Measurements from ENCODE around the gene PPP1R12B.
"Not testable (repeated sequence)": the region's sequence is repeated elsewhere in the genome, so short reads cannot be mapped to it uniquely, and the experiment has no call there.

Gene PPP1R12B

DNA sequence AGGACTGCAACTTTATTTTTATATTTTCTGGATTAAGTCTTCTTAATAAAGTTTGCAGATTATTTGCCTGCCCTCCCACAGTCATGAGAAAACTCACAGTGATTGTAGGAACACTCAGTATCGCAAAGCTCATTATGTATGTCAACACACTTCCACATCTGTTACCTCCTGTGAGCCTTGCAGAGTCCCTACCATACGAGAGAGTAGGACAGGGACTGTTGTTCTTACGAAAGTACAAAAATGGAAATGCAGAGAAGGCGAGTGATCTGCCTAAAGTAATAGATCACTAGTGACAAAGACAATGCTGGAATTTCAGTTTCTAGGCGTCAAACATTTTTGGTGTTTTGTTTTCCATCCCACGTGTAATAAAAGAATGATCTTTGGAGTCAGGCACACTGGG, 230.1 kb downstream of the PPP1R12B start:
- DNase-seq: no peak
- no peaks in the 10 kb centered on the region for H3K9me3 ChIP-seq (ENCODE audit: insufficient read depth, low read length, severe bottlenecking)
- H3K27me3 ChIP-seq (ENCODE audit: insufficient read depth, low read length, poor library complexity): no peaks in the 10 kb centered on the region
- peaks cover 12% of the 10 kb centered on the region; the same call in 1 of the 2 replicates for H3K36me3 ChIP-seq (ENCODE audit: insufficient read depth, low read length)
- H3K79me2 ChIP-seq (ENCODE audit: insufficient read depth, low read length): no peaks in the 10 kb centered on the region
- no peak overlapping the region for H3K9ac ChIP-seq (ENCODE audit: low read depth, low read length)
- TF ChIP-seq EZH2 (IDR thresholded peaks at IDR 0.05; ENCODE audit: borderline replicate concordance, low read depth, low read length, severe bottlenecking): no peak
- TF ChIP-seq, protein P1, sequence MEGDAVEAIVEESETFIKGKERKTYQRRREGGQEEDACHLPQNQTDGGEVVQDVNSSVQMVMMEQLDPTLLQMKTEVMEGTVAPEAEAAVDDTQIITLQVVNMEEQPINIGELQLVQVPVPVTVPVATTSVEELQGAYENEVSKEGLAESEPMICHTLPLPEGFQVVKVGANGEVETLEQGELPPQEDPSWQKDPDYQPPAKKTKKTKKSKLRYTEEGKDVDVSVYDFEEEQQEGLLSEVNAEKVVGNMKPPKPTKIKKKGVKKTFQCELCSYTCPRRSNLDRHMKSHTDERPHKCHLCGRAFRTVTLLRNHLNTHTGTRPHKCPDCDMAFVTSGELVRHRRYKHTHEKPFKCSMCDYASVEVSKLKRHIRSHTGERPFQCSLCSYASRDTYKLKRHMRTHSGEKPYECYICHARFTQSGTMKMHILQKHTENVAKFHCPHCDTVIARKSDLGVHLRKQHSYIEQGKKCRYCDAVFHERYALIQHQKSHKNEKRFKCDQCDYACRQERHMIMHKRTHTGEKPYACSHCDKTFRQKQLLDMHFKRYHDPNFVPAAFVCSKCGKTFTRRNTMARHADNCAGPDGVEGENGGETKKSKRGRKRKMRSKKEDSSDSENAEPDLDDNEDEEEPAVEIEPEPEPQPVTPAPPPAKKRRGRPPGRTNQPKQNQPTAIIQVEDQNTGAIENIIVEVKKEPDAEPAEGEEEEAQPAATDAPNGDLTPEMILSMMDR (IDR thresholded peaks at IDR 0.05; ENCODE audit: borderline replicate concordance, extremely low read depth, low read length, poor library complexity, severe bottlenecking): no peak
- no peak overlapping the region for H3K4me2 ChIP-seq (ENCODE audit: insufficient read depth, low read length)
- no peak overlapping the region for H3K4me3 ChIP-seq (ENCODE audit: low read depth in 1 of 2, low read length in 2 of 2)
- no peak overlapping the region for H2AFZ ChIP-seq (ENCODE audit: low read depth, low read length)
- no peaks in the 10 kb centered on the region for H4K20me1 ChIP-seq (ENCODE audit: insufficient read depth, low read length)
- ATAC-seq (ENCODE audit: insufficient read depth, low read depth): no peak
- H3K4me1 ChIP-seq (ENCODE audit: insufficient read depth, low read length): no peaks in the 10 kb centered on the region
- no peak overlapping the region for H3K27ac ChIP-seq (ENCODE audit: low read length)

DNA sequence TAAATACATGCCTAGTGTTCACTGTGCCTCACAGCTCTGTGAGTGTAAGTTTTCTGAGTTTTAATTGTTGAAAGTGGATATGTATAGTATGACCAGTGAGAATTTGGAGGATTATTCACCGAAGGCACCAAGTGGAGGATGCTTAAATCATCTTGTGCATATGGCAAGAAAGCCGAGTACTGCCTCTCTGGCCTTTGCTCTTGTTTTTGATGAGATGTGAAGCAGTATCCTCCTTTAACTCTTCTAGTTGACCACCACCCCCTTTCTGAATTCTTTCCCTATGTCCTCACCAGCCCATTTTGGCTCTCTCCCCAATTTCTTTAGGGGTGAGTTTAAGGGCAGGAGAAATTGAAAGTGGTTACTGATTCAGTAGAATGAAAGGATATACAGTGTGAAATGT, 231.3 kb downstream of the PPP1R12B start:
- Histone ChIP-seq H2AFZ (ENCODE audit: low read depth, low read length) (no peak overlapping the region), H3K4me3 (ENCODE audit: low read depth in 1 of 2, low read length in 2 of 2) (no peak overlapping the region), H3K9ac (ENCODE audit: low read depth, low read length) (no peak overlapping the region), H3K27ac (ENCODE audit: low read length) (no peak overlapping the region), H4K20me1 (ENCODE audit: insufficient read depth, low read length) (no peaks in the 10 kb centered on the region), H3K36me3 (ENCODE audit: insufficient read depth, low read length) (peaks cover 12% of the 10 kb centered on the region; the same call in 1 of the 2 replicates), H3K4me2 (ENCODE audit: insufficient read depth, low read length) (no peak overlapping the region), H3K9me3 (ENCODE audit: insufficient read depth, low read length, severe bottlenecking) (no peaks in the 10 kb centered on the region), H3K4me1 (ENCODE audit: insufficient read depth, low read length) (no peaks in the 10 kb centered on the region), H3K27me3 (ENCODE audit: insufficient read depth, low read length, poor library complexity) (no peaks in the 10 kb centered on the region), H3K79me2 (ENCODE audit: insufficient read depth, low read length) (no peaks in the 10 kb centered on the region)
- no peak for DNase-seq
- no peak for TF ChIP-seq EZH2 (IDR thresholded peaks at IDR 0.05; ENCODE audit: borderline replicate concordance, low read depth, low read length, severe bottlenecking)
- TF ChIP-seq, protein P1 (IDR thresholded peaks at IDR 0.05; ENCODE audit: borderline replicate concordance, extremely low read depth, low read length, poor library complexity, severe bottlenecking): no peak
- no peak for ATAC-seq (ENCODE audit: insufficient read depth, low read depth)

DNA sequence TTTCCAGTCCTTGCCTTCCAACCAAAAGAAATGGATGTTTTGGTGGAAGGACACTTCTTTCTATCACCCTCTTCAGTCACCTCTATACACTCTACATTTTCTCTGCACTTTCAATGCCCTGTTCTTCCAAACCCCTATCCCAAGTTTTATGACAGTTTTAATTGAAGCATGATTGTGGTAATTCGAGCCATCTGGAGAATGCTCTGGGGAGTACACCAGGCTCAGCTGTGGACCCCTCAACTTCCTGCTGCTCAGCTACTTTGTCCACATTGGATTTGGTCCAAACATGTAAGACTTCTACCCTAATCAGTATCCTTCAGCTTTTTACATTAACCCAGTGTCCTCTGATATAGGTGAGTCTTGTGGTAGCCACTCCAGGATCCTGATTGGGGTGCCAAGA, 232.1 kb downstream of the PPP1R12B start:
- ATAC-seq (ENCODE audit: insufficient read depth, low read depth) (no peak), DNase-seq (no peak)
- no peak for TF ChIP-seq EZH2 (IDR thresholded peaks at IDR 0.05; ENCODE audit: borderline replicate concordance, low read depth, low read length, severe bottlenecking)
- Histone ChIP-seq H3K9me3 (ENCODE audit: insufficient read depth, low read length, severe bottlenecking) (no peaks in the 10 kb centered on the region), H4K20me1 (ENCODE audit: insufficient read depth, low read length) (no peaks in the 10 kb centered on the region), H3K79me2 (ENCODE audit: insufficient read depth, low read length) (no peaks in the 10 kb centered on the region), H3K27ac (ENCODE audit: low read length) (no peak overlapping the region), H3K36me3 (ENCODE audit: insufficient read depth, low read length) (peaks cover 12% of the 10 kb centered on the region; the same call in 1 of the 2 replicates), H3K4me3 (ENCODE audit: low read depth in 1 of 2, low read length in 2 of 2) (no peak overlapping the region), H3K4me2 (ENCODE audit: insufficient read depth, low read length) (no peak overlapping the region), H2AFZ (ENCODE audit: low read depth, low read length) (no peak overlapping the region), H3K9ac (ENCODE audit: low read depth, low read length) (no peak overlapping the region), H3K27me3 (ENCODE audit: insufficient read depth, low read length, poor library complexity) (no peaks in the 10 kb centered on the region), H3K4me1 (ENCODE audit: insufficient read depth, low read length) (no peaks in the 10 kb centered on the region)

DNA sequence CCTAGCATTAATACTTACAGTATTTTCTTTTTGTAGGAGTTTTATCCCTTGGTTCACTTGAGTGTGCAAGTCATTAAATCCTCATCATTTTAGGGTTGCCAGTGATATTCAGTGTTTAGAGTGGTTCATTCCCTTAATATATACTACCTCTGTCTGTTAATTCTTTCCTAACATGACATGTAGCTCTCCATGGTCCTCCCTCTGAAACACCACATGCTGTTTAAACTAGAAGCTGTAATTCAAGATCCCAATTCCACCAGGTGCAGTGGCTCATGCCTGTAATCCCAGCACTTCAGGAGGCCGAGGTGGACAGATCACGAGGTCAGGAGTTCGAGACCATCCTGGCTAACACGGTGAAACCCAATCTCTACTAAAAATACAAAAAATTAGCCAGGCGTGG, 233.9 kb downstream of the PPP1R12B start:
- H3K4me1 ChIP-seq (ENCODE audit: insufficient read depth, low read length); H3K79me2 ChIP-seq (ENCODE audit: insufficient read depth, low read length); H3K4me3 ChIP-seq (ENCODE audit: low read depth in 1 of 2, low read length in 2 of 2); H3K27ac ChIP-seq (ENCODE audit: low read length); ATAC-seq (ENCODE audit: insufficient read depth, low read depth); H3K9me3 ChIP-seq (ENCODE audit: insufficient read depth, low read length, severe bottlenecking); H3K27me3 ChIP-seq (ENCODE audit: insufficient read depth, low read length, poor library complexity); H3K4me2 ChIP-seq (ENCODE audit: insufficient read depth, low read length); DNase-seq; H4K20me1 ChIP-seq (ENCODE audit: insufficient read depth, low read length); H3K9ac ChIP-seq (ENCODE audit: low read depth, low read length); H2AFZ ChIP-seq (ENCODE audit: low read depth, low read length): not testable (repeated sequence)
- peaks cover 12% of the 10 kb centered on the region; the same call in 1 of the 2 replicates for H3K36me3 ChIP-seq (ENCODE audit: insufficient read depth, low read length)
